ENCODE data around the gene ARMH3.

Gene ARMH3

DNA sequence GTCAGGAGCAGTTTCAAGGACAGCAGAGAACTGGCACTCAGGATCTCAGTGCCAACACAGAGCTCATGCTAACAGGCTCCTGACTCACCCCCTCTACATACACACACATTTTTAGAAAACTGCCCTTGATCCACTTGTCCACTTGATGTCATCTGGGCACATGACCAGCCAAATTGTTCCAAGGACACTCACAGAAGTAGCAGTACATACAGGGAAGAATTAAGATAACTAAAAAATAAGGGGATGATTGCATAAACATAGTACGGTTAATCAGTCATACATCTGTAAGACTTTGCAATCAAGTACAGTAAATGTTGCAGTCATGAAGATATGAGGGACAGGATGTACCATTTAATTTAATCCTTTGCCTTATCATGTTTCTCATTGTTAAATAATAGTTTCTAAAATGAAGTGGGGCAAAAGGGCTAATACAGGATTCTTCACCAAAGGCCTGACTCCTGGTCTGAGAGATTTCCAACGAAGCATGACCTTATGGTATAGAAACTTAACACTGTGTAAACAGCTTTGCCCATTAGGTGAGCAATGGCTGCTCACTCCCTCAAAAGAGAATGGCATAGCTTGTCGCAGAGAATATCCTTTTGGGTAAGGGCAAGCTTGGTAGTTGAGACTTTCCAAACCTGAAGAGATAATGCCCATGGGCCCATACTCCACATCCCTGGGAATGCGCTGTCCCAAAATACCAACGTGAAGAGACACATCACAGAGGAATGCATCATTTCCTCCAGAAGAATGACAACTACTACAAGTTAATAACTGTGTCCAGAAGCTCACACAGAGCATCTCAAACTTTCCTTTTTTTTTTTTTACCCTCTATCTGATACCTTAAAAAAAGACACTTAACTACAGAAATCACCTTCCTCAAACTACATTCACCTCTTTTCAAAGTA, 94.1 kb downstream of the ARMH3 start:
- no peaks in the 10 kb centered on the region for H3K9me2 ChIP-seq (replicated peaks; ENCODE audit: control insufficient read depth, low read length)
- H3K27ac ChIP-seq (ENCODE audit: low read depth, low read length), result no peak overlapping the region
- no peak overlapping the region for H3K4me2 ChIP-seq (ENCODE audit: low read length)
- no peaks in the 10 kb centered on the region; the same call in 1 of the 2 replicates for H3K36me3 ChIP-seq (ENCODE audit: control insufficient read depth, low read length)
- no peaks in the 10 kb centered on the region for H3F3A ChIP-seq (ENCODE audit: control insufficient read depth, insufficient read depth)
- no peaks in the 10 kb centered on the region for H3K79me2 ChIP-seq (ENCODE audit: control insufficient read depth, low read length)
- TF ChIP-seq EZH2phosphoT487 (IDR thresholded peaks at IDR 0.05; ENCODE audit: borderline replicate concordance, low read length), result no peak
- TF ChIP-seq, protein P1, sequence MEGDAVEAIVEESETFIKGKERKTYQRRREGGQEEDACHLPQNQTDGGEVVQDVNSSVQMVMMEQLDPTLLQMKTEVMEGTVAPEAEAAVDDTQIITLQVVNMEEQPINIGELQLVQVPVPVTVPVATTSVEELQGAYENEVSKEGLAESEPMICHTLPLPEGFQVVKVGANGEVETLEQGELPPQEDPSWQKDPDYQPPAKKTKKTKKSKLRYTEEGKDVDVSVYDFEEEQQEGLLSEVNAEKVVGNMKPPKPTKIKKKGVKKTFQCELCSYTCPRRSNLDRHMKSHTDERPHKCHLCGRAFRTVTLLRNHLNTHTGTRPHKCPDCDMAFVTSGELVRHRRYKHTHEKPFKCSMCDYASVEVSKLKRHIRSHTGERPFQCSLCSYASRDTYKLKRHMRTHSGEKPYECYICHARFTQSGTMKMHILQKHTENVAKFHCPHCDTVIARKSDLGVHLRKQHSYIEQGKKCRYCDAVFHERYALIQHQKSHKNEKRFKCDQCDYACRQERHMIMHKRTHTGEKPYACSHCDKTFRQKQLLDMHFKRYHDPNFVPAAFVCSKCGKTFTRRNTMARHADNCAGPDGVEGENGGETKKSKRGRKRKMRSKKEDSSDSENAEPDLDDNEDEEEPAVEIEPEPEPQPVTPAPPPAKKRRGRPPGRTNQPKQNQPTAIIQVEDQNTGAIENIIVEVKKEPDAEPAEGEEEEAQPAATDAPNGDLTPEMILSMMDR (IDR thresholded peaks at IDR 0.05; ENCODE audit: low read depth, low read length, poor library complexity, severe bottlenecking), result no peak
- no peak overlapping the region for H3K4me3 ChIP-seq (ENCODE audit: low read length)
- H4K20me1 ChIP-seq (ENCODE audit: control insufficient read depth, insufficient read depth, low read depth, low read length), result no peaks in the 10 kb centered on the region
- no peaks in the 10 kb centered on the region for H3K9me3 ChIP-seq (ENCODE audit: control insufficient read depth, insufficient read depth, low read length)
- H3K27me3 ChIP-seq (ENCODE audit: control insufficient read depth, low read length), result no peaks in the 10 kb centered on the region
- peaks cover 17% of the 10 kb centered on the region for H3K4me1 ChIP-seq (ENCODE audit: control insufficient read depth, low read length)

DNA sequence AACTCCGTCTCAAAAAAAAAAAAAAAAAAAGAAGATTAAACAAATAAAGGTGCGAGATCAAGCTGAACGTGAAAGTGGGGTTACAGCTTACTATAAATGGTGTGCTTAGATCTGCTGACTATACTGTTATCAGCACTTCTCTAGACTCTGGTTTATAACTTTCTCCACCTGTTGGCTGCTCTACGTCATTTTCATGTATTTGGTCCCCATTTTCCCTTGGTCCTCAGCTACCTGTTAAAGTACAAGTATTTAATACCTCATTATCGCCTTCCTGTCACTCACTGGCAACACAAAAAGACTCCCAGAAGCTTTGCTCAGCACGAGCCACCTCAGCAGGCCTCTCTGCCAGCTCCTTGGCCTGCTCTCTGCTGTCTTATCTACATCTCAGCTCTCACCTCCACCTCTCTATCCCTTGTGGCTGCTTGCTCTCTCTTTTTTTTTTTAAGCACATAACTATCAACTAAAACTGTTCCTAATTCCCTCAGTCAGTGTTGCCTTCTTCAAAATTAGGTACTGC, 95.0 kb downstream of the ARMH3 start:
- Histone ChIP-seq H3K27ac (ENCODE audit: low read depth, low read length) (no peak overlapping the region), H3K36me3 (ENCODE audit: control insufficient read depth, low read length) (no peaks in the 10 kb centered on the region; the same call in 1 of the 2 replicates), H3K9me3 (ENCODE audit: control insufficient read depth, insufficient read depth, low read length) (no peaks in the 10 kb centered on the region), H3K4me1 (ENCODE audit: control insufficient read depth, low read length) (peaks cover 10% of the 10 kb centered on the region), H3K9me2 (replicated peaks; ENCODE audit: control insufficient read depth, low read length) (no peaks in the 10 kb centered on the region), H3K4me2 (ENCODE audit: low read length) (no peak overlapping the region), H3K27me3 (ENCODE audit: control insufficient read depth, low read length) (no peaks in the 10 kb centered on the region), H4K20me1 (ENCODE audit: control insufficient read depth, insufficient read depth, low read depth, low read length) (no peaks in the 10 kb centered on the region), H3F3A (ENCODE audit: control insufficient read depth, insufficient read depth) (no peaks in the 10 kb centered on the region), H3K79me2 (ENCODE audit: control insufficient read depth, low read length) (no peaks in the 10 kb centered on the region), H3K4me3 (ENCODE audit: low read length) (no peak overlapping the region)
- TF ChIP-seq, protein P1 (IDR thresholded peaks at IDR 0.05; ENCODE audit: low read depth, low read length, poor library complexity, severe bottlenecking), result no peak
- TF ChIP-seq EZH2phosphoT487 (IDR thresholded peaks at IDR 0.05; ENCODE audit: borderline replicate concordance, low read length), result no peak

DNA sequence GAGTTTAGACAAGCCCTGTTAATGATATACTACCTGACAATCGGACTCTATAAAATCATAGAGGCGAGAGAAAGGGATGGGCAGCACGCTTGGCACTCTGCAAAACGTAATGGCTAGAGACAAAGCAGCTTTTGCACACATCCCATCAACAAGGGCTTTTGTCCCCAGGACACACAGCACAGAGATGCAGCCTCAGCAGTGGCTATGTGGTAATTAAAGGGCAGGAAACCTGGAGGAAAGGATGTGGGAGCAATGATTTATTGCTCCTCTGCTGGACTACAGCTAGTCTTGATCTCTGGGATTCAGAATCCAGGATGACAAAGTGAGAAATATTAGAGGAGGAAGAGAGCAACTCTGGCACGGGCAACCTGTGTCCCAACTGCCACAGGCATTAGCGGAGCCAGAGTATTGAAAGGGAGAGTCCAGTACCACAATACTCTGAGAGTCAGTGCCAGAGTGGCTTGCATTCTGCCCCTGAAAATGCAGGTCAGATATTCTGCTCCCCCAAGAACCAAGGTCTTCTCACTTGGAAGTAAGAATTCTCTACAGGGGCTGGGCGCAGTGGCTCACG, 96.5 kb downstream of the ARMH3 start:
- TF ChIP-seq, protein P1 (IDR thresholded peaks at IDR 0.05; ENCODE audit: low read depth, low read length, poor library complexity, severe bottlenecking), result no peak
- TF ChIP-seq EZH2phosphoT487 (IDR thresholded peaks at IDR 0.05; ENCODE audit: borderline replicate concordance, low read length), result no peak
- Histone ChIP-seq H3K27me3 (ENCODE audit: control insufficient read depth, low read length) (no peaks in the 10 kb centered on the region), H3K9me2 (replicated peaks; ENCODE audit: control insufficient read depth, low read length) (no peaks in the 10 kb centered on the region), H3K27ac (ENCODE audit: low read depth, low read length) (no peak overlapping the region), H4K20me1 (ENCODE audit: control insufficient read depth, insufficient read depth, low read depth, low read length) (no peaks in the 10 kb centered on the region), H3K4me2 (ENCODE audit: low read length) (no peak overlapping the region), H3K79me2 (ENCODE audit: control insufficient read depth, low read length) (no peaks in the 10 kb centered on the region), H3K36me3 (ENCODE audit: control insufficient read depth, low read length) (peaks cover 11% of the 10 kb centered on the region), H3F3A (ENCODE audit: control insufficient read depth, insufficient read depth) (no peaks in the 10 kb centered on the region), H3K4me1 (ENCODE audit: control insufficient read depth, low read length) (no peaks in the 10 kb centered on the region), H3K4me3 (ENCODE audit: low read length) (no peak overlapping the region), H3K9me3 (ENCODE audit: control insufficient read depth, insufficient read depth, low read length) (no peaks in the 10 kb centered on the region)

Data from DOHH2 (cell line).